Heart right ventricle (tissue), 16 donors: Measurements from ENCODE around the gene LYPD6B. TPM values are rescaled to one million over a fixed set of nuclear protein-coding genes. Genes with fewer than 3 reads are reported as not detected.

Source experiments
- ATAC-seq, 8 donors: fragments of 200-7000 bp; cut with Tn5 transposase; one replicate each; pipeline ENCODE4 v1.9.1; 2020; ENCODE audit warnings: mild to moderate bottlenecking in 8 of 8, moderate library complexity in 8 of 8, moderate number of reproducible peaks in 1 of 8
- DNase-seq, 2 donors: peaks; one replicate each; pipeline ENCODE4 v3.0.0-alpha.2; 2020
- H3K27ac ChIP-seq, 10 donors: fragments of 200-600 bp; sonication (generic) in 2 of 10; one replicate each; pipeline versions ENCODE4 v1.5.0 to v1.8.0; 2020 to 2022; ENCODE audit warnings: mild to moderate bottlenecking in 3 of 10
- H3K27me3 ChIP-seq, 7 donors: fragments of 200-600 bp; one replicate each; pipeline ENCODE4 v1.8.0; 2021 to 2022; ENCODE audit warnings: mild to moderate bottlenecking in 2 of 7
- H3K36me3 ChIP-seq, 9 donors: fragments of 200-600 bp; sonication (generic) in 1 of 9; one replicate each; pipeline versions ENCODE4 v1.5.0 to v1.8.0; 2020 to 2022; ENCODE audit warnings: mild to moderate bottlenecking in 2 of 9
- H3K4me1 ChIP-seq, 9 donors: fragments of 200-600 bp; sonication (generic) in 1 of 9; one replicate each; pipeline versions ENCODE4 v1.5.0 to v1.8.0; 2020 to 2022; ENCODE audit warnings: mild to moderate bottlenecking in 4 of 9
- H3K4me3 ChIP-seq, 10 donors: fragments of 200-600 bp; sonication (generic) in 2 of 10; one replicate each; pipeline versions ENCODE4 v1.5.0 to v1.8.0; 2020 to 2022; ENCODE audit warnings: mild to moderate bottlenecking in 7 of 10, moderate library complexity in 2 of 10
- H3K9me3 ChIP-seq, 11 donors: fragments of 200-600 bp in 10 of 11; sonication (generic) in 2 of 11; one replicate each; pipeline versions ENCODE4 v1.5.0 to v1.8.0; 2013 to 2022; ENCODE audit warnings: mild to moderate bottlenecking in 2 of 11, control low read depth in 1 of 11, moderate library complexity in 1 of 11
- WGBS, 2 donors: extraction: QIAGEN DNeasy Blood & Tissue Kit; methylation state at CpG; one replicate each; pipeline ENCODE4 v1.1.7; 2013; ENCODE audit warnings: inconsistent platforms in 1 of 2; 5-methylcytosine and 5-hydroxymethylcytosine counted together
- intact Hi-C, 10 donors: fragments of 100-400 bp; cut with DNase I; formaldehyde crosslinking; loops; one replicate each; pipeline versions ENCODE4 v1.11.1 to v1.14.2; 2022
- polyA plus RNA-seq, 2 donors: library from polyadenylated mRNA; stranded (reverse); fragments of 200-250 nt; gene quantifications; one replicate each; pipeline ENCODE4 v1.2.3, GENCODE V29; 2013
- total RNA-seq, 10 donors: library from RNA; stranded (reverse); fragmentation: NEBNext Ultra II Directional in 3 of 10; extraction: Animal tissue kit (Norgen Biotek cat#: 25700) in 3 of 10; gene quantifications; one replicate each; pipeline versions ENCODE4 v1.2.1 to v1.2.4, GENCODE V29; 2021 to 2023
- TF ChIP-seq, protein P1 (sequence below), 9 donors: fragments of 200-600 bp; sonication (generic) in 2 of 9; IDR thresholded peaks; one replicate each; pipeline versions ENCODE4 v1.5.0 to v1.8.0; 2021 to 2022; ENCODE audit warnings: antibody characterized with exemption in 9 of 9, mild to moderate bottlenecking in 5 of 9, moderate library complexity in 1 of 9
- donor health status: Arrhythmogenic right ventricular cardiomyopathy.
- donor health status: ischemic (EF 13 %, LVEDD 7.1; RV severe dilation, severe dysfunction).
- donor health status: healthy with polysubstance abuse.
- donor health status: DM: no; HTN: yes; CAD: no.
- donor health status: DM: no; HTN: no; CAD: no.
- donor health status: ischemic (EF 25% LVEDD 6.9; RV normal size, moderate dysfunction).
- donor health status: ischemic (EF 25% LVEDD 5.7; RV mildly dilated, moderate dysfunction).
- donor health status: healthy.
- donor health status: DM: yes; HTN: yes; CAD: no.
- donor health status: Ischemic cardiomyopathy.
- donor health status: ischemic (EF 35%, LVEDD 5.7; RV mildly dilated, moderate dysfunction).
- donor health status: nonischemic (EF 11% LVEDD 7.7; RV severe dilation, severe dysfunction).
- donor health status: DM: yes; HTN: yes; CAD: no.
- donor health status: PGD.
- donor health status: ischemic (EF 29% LVEDD 5.4; RV normal size, mild dysfunction).
- donor health status: nonischemic (EF 23%, LVEDD 6.1; RV moderate dilation, normal function).

Gene LYPD6B
- total and polyA plus RNA-seq, 12 donors: 0.21 TPM; not detected in 11

GRCh38 chr2:149001496-149001895, 37.0 kb upstream of the LYPD6B start:
- H3K27ac ChIP-seq: no peak overlapping the region
- no peak for ATAC-seq
- peaks cover 0 to 19% (median 9%) of the 10 kb centered on the region in 7 donors for H3K27me3 ChIP-seq
- no peaks in the 10 kb centered on the region for H3K9me3 ChIP-seq
- no peak overlapping the region for H3K4me3 ChIP-seq
- TF ChIP-seq, protein P1, sequence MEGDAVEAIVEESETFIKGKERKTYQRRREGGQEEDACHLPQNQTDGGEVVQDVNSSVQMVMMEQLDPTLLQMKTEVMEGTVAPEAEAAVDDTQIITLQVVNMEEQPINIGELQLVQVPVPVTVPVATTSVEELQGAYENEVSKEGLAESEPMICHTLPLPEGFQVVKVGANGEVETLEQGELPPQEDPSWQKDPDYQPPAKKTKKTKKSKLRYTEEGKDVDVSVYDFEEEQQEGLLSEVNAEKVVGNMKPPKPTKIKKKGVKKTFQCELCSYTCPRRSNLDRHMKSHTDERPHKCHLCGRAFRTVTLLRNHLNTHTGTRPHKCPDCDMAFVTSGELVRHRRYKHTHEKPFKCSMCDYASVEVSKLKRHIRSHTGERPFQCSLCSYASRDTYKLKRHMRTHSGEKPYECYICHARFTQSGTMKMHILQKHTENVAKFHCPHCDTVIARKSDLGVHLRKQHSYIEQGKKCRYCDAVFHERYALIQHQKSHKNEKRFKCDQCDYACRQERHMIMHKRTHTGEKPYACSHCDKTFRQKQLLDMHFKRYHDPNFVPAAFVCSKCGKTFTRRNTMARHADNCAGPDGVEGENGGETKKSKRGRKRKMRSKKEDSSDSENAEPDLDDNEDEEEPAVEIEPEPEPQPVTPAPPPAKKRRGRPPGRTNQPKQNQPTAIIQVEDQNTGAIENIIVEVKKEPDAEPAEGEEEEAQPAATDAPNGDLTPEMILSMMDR (IDR thresholded peaks at IDR 0.05): no peak
- H3K4me1 ChIP-seq: peaks cover 0 to 8% (median 0%) of the 10 kb centered on the region in 9 donors
- intact Hi-C loops: no loop called here
- 86 to 91% methylated on average over 7 of the region's 7 CpGs for WGBS, 2 donors
- DNase-seq: no peak
- no peaks in the 10 kb centered on the region for H3K36me3 ChIP-seq

GRCh38 chr2:149002378-149002890, 36.1 kb upstream of the LYPD6B start:
- DNase-seq (no peak), ATAC-seq (no peak)
- TF ChIP-seq, protein P1 (IDR thresholded peaks at IDR 0.05): no peak
- Histone ChIP-seq H3K36me3 (no peaks in the 10 kb centered on the region), H3K27ac (no peak overlapping the region), H3K4me3 (no peak overlapping the region), H3K9me3 (no peaks in the 10 kb centered on the region), H3K4me1 (peaks cover 0 to 8% (median 0%) of the 10 kb centered on the region in 9 donors), H3K27me3 (peaks cover 0 to 22% (median 9%) of the 10 kb centered on the region in 7 donors)
- intact Hi-C loops: no loop called here
- 97% methylated on average over 14 of the region's 14 CpGs for WGBS, 2 donors

DNA sequence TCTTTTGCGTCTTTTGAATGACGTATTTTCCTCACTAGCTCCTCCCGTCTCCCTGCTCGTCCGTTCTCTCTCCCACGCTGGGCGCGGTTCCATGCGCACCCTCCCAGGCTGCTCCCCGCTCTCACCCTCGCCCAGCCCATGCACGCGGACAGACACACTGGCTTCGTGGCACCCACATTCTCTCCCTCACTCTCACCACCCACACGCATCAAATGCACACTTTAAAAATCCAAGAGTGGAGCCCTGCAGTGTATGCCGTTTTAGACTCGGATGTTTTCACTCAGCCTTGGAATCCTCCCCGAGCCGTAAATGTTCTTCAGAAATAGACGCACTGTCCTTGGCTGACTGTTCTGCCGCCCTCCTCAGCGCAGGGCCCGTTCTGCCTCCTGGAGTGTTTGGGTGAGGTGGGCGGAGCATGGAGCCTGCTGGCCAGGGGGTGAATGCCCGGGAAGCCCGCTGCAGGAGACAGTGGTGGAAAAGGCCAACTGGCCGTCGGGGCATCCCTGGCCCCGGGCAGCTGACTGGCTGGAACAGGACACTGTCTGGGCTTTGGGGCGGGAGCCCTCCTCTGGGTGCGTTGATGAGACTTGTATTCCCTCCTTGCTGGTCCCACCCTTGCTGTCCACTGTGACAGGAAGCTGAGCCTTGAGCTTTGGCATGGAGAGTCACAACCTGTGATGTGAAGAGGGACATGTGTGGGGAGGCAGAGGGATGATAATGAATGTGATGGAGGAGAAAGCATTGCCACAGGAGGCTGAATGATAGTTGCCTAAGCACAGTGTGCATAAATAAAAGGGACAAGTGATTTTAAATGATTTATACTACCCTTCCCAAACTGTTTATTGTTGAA, 35.4 kb upstream of the LYPD6B start:
- Histone ChIP-seq H3K27me3 (peaks cover 0 to 18% (median 9%) of the 10 kb centered on the region in 7 donors), H3K4me3 (no peak overlapping the region), H3K9me3 (no peaks in the 10 kb centered on the region), H3K4me1 (peaks cover 0 to 4% (median 0%) of the 10 kb centered on the region in 9 donors), H3K27ac (no peak overlapping the region), H3K36me3 (no peaks in the 10 kb centered on the region)
- whole genome bisulfite sequencing, 2 donors: 96 to 98% methylated on average over 31 of the region's 31 CpGs
- DNase-seq (no peak), ATAC-seq (no peak)
- intact Hi-C loops: no loop called here
- TF ChIP-seq, protein P1 (IDR thresholded peaks at IDR 0.05): no peak

DNA sequence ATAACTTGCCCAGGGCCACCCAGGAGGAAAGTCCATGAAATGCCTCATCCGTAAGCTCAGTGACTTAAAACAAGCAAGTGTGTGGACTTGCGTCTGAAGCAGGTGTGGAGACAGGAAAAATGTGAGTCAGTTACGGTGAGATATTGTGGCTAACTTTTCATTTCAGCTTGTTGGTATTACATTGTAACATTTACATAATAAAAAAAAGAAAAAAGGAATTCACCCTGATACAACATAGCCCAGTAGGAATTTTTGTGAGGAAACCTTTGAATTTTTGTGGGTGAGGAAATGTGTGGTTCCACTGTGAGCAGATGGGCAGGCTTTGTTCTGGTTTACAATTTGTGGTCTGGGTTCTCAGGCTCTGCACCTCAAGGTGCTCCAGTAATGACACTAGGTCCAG, 33.7 kb upstream of the LYPD6B start:
- intact Hi-C loops: no loop called here
- TF ChIP-seq, protein P1 (IDR thresholded peaks at IDR 0.05): no peak
- Histone ChIP-seq H3K4me3 (no peak overlapping the region), H3K4me1 (no peaks in the 10 kb centered on the region), H3K27me3 (peaks cover 0 to 12% (median 3%) of the 10 kb centered on the region in 7 donors), H3K27ac (no peak overlapping the region), H3K9me3 (no peaks in the 10 kb centered on the region), H3K36me3 (no peaks in the 10 kb centered on the region)
- DNase-seq (no peak), ATAC-seq (no peak)
- WGBS, 2 donors: 93 to 94% methylated on average over 3 of the region's 3 CpGs
